COLO668 (cell line): ENCODE measurements around the gene PEX6.

Experiments used
- DNase-seq: peaks from one replicate; lab custom pipeline; 2025; ENCODE audit not compliant: unreplicated experiment; lab: John Stamatoyannopoulos, UW

PEX6 gene

GRCh38 chr6:42936398-42936797 lies 42.6 kb downstream of the PEX6 start:
- no peak for DNase-seq

DNA sequence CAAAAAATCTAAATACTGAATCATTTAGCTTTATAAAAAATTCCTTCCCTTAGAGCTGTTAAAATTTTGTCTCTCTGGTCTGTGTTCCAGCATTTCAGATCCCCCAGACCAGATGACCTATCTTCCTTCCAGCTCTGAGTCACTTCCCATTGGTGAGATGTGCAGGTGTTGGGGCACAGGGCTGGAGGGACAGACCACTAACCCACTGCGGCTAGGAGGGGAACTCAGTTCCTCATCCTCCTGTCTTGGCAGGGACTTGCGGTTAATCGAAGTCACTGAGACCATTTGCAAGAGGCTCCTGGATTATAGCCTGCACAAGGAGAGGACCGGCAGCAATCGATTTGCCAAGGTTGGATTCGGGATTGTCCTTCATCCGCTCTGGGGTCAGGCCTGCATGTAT lies 43.7 kb downstream of the PEX6 start:
- DNase-seq: no peak

- no peak for DNase-seq
Measured at GRCh38 chr6:42933205-42933604, 45.8 kb downstream of the PEX6 start.

DNA sequence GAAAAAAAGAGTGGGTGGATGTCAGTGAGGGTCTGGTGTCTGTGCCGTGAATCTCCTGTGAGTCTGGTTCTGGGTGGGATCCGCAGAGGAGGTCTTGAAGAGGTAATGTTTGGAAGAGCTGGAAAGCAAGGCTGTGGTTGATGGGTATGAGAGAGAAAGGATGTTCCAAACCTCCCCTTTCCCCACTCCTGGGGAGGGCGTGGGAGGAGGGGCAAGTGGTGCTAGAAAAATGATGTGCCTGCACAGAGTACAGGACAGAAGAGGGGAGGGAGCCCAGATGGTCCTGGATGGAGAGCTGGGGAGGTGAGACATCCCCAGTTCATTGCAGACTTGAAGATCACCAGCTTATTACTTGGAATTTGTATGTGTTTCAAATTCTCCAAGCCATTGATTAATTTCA lies 46.6 kb downstream of the PEX6 start:
- DNase-seq: no peak

GRCh38 chr6:42929821-42930360 lies 49.1 kb downstream of the PEX6 start:
- DNase-seq: peak; percentile 39

- peak; percentile 91 for DNase-seq
Measured at GRCh38 chr6:42928986-42929820, 49.8 kb downstream of the PEX6 start, which contains the start of gene CNPY3. CNPY3 (plus strand) TSS chr6:42929480; CDS start chr6:42929571, 91 bp downstream.

GRCh38 chr6:42925248-42925857 lies 53.6 kb downstream of the PEX6 start:
- DNase-seq: no peak

- no peak for DNase-seq
Measured at GRCh38 chr6:42923666-42924065, 55.3 kb downstream of the PEX6 start.

- DNase-seq: no peak
Measured at GRCh38 chr6:42921801-42922200, 57.2 kb downstream of the PEX6 start.

- DNase-seq: no peak
Measured at GRCh38 chr6:42916288-42916687, 62.7 kb downstream of the PEX6 start.

GRCh38 chr6:42915732-42916131 lies 63.2 kb downstream of the PEX6 start, which contains the start of gene PTCRA:
PTCRA (plus strand) TSS chr6:42916053; CDS start chr6:42916070, 17 bp downstream.
- no peak for DNase-seq

DNA sequence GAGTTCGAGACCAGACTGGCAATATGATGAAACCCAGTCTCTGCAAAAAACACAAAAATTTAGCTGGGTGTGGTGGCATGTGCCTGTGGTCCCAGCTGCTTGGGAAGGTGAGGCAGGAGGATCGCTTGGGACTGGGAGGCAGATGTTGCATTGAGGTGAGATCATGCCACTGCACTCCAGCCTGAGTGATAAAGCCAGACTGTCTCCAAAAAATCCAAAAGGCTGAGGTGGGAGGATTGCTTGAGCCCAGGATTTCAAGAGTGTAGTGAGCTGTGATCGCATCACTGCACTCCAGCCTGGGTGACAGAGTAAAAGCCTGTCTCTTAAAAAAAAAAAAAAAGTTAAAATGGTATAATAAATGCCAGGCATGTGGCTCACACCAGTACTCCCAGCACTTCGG lies 64.4 kb downstream of the PEX6 start:
- no peak for DNase-seq
